ENCODE measurements around the gene HAGHL. TPM values are rescaled to one million over a fixed set of nuclear protein-coding genes. Genes with fewer than 3 reads are reported as not detected.

Gene HAGHL
- total RNA-seq, 2 donors from 2014 or later, result 8.9 to 11.4 TPM

DNA sequence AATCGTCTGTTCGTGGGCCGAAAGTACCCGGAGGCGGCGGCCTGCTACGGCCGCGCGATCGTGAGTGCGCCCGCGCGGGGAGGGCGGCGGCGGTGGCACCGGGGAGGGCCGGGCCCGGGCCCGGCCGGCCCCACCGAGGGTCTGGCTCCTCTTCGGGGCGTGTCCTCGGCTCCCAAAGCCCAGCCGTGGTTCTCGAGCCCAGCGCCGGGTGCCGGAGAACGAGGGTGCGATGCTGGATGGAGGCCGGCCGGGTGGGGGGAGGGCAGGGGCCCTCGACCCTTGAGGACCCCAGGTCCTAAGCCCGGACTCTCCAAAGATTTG lies 46.3 kb upstream of the HAGHL start:
- H3K36me3 Mint-ChIP-seq (ENCODE audit: low read depth), result peaks cover 22% of the 10 kb centered on the region
- no peak for TF ChIP-seq CTCF (conservative IDR thresholded peaks at IDR 0.05)
- 0% methylated on average over 12 to 38 of the region's 38 CpGs for WGBS, 2 experiments (ENCODE audit: insufficient coverage in 1 of 2, insufficient read length in 1 of 2)
- peak overlapping the region; percentile 17 for H3K27ac ChIP-seq (ENCODE audit: low read depth, low read length)
- peak overlapping the region; percentile 91 for H3K4me3 ChIP-seq (ENCODE audit: low read length)
- peaks cover 17% of the 10 kb centered on the region for H3K4me1 Mint-ChIP-seq
- peaks cover 18% of the 10 kb centered on the region for H3K4me1 ChIP-seq (ENCODE audit: control insufficient read depth, insufficient read depth, low read length)
- peak overlapping the region; percentile 48 for H3K27ac Mint-ChIP-seq
- no peaks in the 10 kb centered on the region for H3K9me3 Mint-ChIP-seq
- H3K27me3 Mint-ChIP-seq (ENCODE audit: insufficient read depth), result no peaks in the 10 kb centered on the region
- no peaks in the 10 kb centered on the region for H3K27me3 ChIP-seq (ENCODE audit: control insufficient read depth, insufficient read depth, low read length, poor library complexity, severe bottlenecking)
- H3K9me3 ChIP-seq (ENCODE audit: control insufficient read depth, low read length), result no peaks in the 10 kb centered on the region
- H3K36me3 ChIP-seq (ENCODE audit: control insufficient read depth, insufficient read depth, low read length), result peaks cover 27% of the 10 kb centered on the region
- H3K9ac ChIP-seq (ENCODE audit: extremely low read depth, low read length, poor library complexity, severe bottlenecking), result peak overlapping the region; percentile 76
- DNase-seq, result peak; percentile 63
- peak overlapping the region; percentile 73 for H3K4me3 Mint-ChIP-seq

DNA sequence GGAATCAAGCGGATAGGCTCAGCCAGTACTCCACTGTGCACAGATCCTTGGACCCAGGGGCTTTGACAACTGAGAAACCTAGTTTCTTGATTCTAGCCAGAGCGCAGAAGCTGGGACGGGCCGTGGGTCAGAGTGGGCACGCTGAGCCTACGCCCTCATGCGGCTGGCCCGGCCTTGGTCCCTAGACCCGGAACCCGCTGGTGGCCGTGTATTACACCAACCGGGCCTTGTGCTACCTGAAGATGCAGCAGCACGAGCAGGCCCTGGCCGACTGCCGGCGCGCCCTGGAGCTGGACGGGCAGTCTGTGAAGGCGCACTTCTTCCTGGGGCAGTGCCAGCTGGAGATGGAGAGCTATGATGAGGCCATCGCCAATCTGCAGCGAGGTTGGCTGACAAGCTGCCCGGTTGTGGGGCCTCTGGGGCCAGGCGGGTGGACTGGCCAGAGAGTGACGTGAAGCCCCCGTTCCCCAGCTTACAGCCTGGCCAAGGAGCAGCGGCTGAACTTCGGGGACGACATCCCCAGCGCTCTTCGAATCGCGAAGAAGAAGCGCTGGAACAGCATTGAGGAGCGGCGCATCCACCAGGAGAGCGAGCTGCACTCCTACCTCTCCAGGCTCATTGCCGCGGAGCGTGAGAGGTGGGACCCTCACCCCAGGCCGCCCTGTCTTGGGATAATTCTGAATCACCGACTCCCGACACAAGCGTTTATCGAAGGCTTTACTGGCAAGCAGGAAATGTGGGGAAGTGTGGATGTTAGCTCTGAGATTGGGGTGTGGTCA lies 45.8 kb upstream of the HAGHL start:
- TF ChIP-seq CTCF (conservative IDR thresholded peaks at IDR 0.05), result peak; percentile 21
- H3K4me3 ChIP-seq (ENCODE audit: low read length), result peak overlapping the region; percentile 91
- H3K36me3 Mint-ChIP-seq (ENCODE audit: low read depth), result peaks cover 28% of the 10 kb centered on the region
- H3K9me3 ChIP-seq (ENCODE audit: control insufficient read depth, low read length), result no peaks in the 10 kb centered on the region
- H3K27me3 ChIP-seq (ENCODE audit: control insufficient read depth, insufficient read depth, low read length, poor library complexity, severe bottlenecking), result no peaks in the 10 kb centered on the region
- peaks cover 17% of the 10 kb centered on the region for H3K4me1 Mint-ChIP-seq
- H3K27ac Mint-ChIP-seq, result peak overlapping the region; percentile 48
- H3K9ac ChIP-seq (ENCODE audit: extremely low read depth, low read length, poor library complexity, severe bottlenecking), result peak overlapping the region; percentile 76
- DNase-seq, result peak; percentile 73
- H3K36me3 ChIP-seq (ENCODE audit: control insufficient read depth, insufficient read depth, low read length), result peaks cover 30% of the 10 kb centered on the region
- peak overlapping the region; percentile 73 for H3K4me3 Mint-ChIP-seq
- 64 to 76% methylated on average over 35 to 44 of the region's 44 CpGs for WGBS, 2 experiments (ENCODE audit: insufficient coverage in 1 of 2, insufficient read length in 1 of 2)
- H3K27ac ChIP-seq (ENCODE audit: low read depth, low read length), result peak overlapping the region; percentile 17
- peaks cover 18% of the 10 kb centered on the region for H3K4me1 ChIP-seq (ENCODE audit: control insufficient read depth, insufficient read depth, low read length)
- H3K27me3 Mint-ChIP-seq (ENCODE audit: insufficient read depth), result no peaks in the 10 kb centered on the region
- no peaks in the 10 kb centered on the region for H3K9me3 Mint-ChIP-seq

GRCh38 chr16:681746-682427 lies 45.0 kb upstream of the HAGHL start:
- H3K36me3 ChIP-seq (ENCODE audit: control insufficient read depth, insufficient read depth, low read length), result peaks cover 36% of the 10 kb centered on the region
- 94 to 97% methylated on average over 17 to 28 of the region's 28 CpGs for WGBS, 2 experiments (ENCODE audit: insufficient coverage in 1 of 2, insufficient read length in 1 of 2)
- peaks cover 31% of the 10 kb centered on the region for H3K36me3 Mint-ChIP-seq (ENCODE audit: low read depth)
- H3K27ac ChIP-seq (ENCODE audit: low read depth, low read length), result no peak overlapping the region
- H3K4me3 Mint-ChIP-seq, result peak overlapping the region; percentile 73
- no peak overlapping the region for H3K9ac ChIP-seq (ENCODE audit: extremely low read depth, low read length, poor library complexity, severe bottlenecking)
- no peak for TF ChIP-seq CTCF (conservative IDR thresholded peaks at IDR 0.05)
- H3K4me3 ChIP-seq (ENCODE audit: low read length), result peak overlapping the region; percentile 91
- H3K27me3 ChIP-seq (ENCODE audit: control insufficient read depth, insufficient read depth, low read length, poor library complexity, severe bottlenecking), result no peaks in the 10 kb centered on the region
- no peak for DNase-seq
- no peaks in the 10 kb centered on the region for H3K27me3 Mint-ChIP-seq (ENCODE audit: insufficient read depth)
- H3K27ac Mint-ChIP-seq, result peak overlapping the region; percentile 48
- peaks cover 18% of the 10 kb centered on the region for H3K4me1 ChIP-seq (ENCODE audit: control insufficient read depth, insufficient read depth, low read length)
- H3K4me1 Mint-ChIP-seq, result peaks cover 17% of the 10 kb centered on the region
- H3K9me3 Mint-ChIP-seq, result no peaks in the 10 kb centered on the region
- H3K9me3 ChIP-seq (ENCODE audit: control insufficient read depth, low read length), result no peaks in the 10 kb centered on the region
